Activated gamma-delta T cell treated with anti-CD3 and anti-CD28 coated beads, Interleukin-2, amount 50 U/mL, for 16 hours (primary cell): ENCODE measurements around the gene NPTN.
A peak's percentile ranks its signal among the peaks of the same experiment; 100 is the strongest.
"Not testable (repeated sequence)": the region's sequence is repeated elsewhere in the genome, so short reads cannot be mapped to it uniquely, and the experiment has no call there.

ENCODE experiments used
- DNase-seq: peaks from one replicate; pipeline ENCODE4 v3.0.0-alpha.2; 2020; ENCODE audit warnings: low read depth

The NPTN gene

DNA sequence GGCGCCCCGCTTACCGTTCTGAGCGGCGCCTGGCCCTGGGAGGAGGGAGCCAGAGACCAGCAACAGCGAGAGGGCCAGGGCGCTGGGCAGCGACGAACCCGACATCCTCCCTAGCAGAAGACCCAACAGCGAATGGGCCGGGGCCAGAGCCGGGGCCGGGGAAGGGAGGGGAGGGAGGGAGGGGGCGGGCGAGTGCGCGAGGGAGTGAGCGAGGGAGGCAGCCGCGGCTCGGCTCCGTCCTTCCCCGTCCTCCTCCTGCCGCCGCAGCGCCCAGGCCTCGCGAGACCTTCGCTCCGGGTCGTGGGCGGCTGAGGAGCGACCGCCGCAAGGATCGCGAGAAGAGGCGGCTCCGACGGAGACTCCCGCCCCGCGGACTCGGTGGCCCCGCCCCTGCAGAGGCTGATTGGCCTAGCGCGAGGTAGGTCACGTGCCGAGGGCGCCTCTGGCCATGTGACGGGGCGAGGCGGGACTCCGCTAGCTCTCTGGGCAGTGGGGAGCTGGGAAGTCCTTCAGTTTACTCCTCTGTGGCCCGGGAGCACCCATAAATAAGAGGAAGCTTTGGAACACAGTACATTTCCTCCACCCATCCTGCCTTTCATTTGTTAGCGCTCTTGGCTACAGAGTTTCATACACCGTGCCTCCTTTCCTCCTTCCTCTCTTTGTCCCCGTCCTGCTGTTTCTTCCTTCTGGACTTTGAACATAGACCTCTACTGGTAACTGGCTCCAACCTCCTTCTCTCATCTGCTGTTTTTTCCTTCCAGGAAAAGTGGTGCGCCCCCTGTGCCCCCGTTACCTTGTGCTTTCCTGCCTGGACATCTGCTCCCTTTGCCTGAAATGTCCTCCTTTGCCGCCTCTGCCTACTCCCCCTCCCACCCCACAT is at the start of gene NPTN:
Gene NPTN, minus strand, starts transcription at position 279 of the 880 bp plus-strand sequence. Its CDS starts 174 bp downstream, at position 105.
- DNase-seq, result peak; percentile 95

DNA sequence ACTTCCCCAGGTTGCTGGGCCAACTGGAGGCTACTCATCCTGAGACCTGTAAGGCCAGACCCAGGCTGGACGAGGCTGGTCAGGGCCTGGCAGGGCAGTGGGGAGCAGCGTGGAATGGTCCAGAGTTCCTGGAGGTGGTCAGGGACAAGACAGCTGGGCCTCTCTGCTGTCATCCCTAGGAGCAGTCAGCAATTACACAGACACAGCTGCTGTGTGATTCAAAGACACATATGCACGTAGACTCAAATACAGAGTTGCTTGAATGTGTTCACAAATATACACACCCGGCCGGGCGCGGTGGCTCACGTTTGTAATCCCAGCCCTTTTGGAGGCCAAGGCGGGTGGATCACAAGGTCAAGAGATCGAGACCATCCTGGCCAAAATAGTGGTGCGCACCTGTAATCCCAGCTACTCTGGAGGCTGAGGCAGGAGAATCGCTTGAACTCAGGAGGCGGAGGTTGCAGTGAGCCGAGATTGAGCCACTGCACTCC is 49.5 kb upstream of the NPTN start:
- DNase-seq, result no peak

GRCh38 chr15:73681856-73682599 is 48.8 kb upstream of the NPTN start:
- no peak for DNase-seq

DNA sequence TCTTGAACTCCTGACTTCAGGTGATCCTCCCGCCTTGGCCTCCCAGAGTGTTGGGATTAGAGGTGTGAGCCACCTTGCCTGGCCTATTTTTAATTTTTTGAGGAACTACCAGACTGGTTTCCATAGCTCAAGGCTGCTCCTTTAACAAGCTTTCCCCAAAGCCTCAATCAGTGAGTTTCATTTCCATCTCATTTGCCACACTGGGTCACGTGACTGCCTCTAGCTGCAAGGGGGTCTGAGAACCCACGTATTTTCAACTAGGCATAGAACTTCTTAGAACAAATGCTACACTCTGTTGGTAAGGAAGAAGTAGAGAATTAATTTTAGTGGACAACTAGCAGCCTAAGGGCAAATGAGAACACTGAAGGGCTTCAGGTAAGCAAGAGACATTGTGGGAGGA is 47.9 kb upstream of the NPTN start:
- no peak for DNase-seq

DNA sequence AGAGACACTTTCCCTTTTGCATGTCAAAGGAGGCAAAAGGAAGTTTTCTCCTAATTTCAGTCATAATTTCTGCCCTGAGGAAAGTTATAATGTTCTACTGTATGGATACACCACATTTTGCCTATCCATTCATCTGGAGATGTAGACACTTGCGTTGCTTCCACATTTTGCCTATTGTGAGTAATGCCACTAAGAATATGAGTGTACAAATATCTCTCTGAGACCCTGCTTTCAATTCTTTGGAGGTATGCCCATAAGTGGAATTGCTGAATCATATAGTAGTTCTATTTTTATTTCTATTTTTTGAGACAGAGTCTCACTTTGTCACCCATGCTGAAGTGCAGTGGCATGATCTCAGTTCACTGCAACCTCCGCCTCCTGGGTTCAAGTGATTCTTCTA is 47.4 kb upstream of the NPTN start:
- DNase-seq, result no peak

GRCh38 chr15:73679964-73680363 is 46.8 kb upstream of the NPTN start:
- DNase-seq, result no peak

DNA sequence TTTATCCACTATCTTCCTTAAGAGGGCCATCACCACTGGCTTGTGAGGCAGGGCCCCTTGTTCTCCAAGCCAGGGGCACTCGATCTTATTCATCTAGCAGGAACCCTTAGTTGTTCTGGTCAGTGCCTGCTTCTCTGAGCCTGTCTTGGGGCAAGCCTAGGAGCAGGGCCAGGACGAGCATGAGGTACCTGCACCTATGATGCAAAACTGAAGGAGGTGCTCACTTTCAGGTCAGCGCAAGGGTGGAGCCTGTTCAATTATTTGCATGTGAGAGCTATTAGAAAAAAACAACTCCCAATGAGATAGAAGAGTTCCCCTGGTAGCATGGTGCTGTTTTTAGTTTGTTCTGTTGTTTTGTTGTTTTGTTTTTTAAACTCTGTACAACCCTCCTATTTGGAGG is 46.0 kb upstream of the NPTN start:
- no peak for DNase-seq

GRCh38 chr15:73678498-73678897 is 45.3 kb upstream of the NPTN start:
- DNase-seq, result no peak

GRCh38 chr15:73677733-73678132 is 44.5 kb upstream of the NPTN start:
- DNase-seq, result no peak

DNA sequence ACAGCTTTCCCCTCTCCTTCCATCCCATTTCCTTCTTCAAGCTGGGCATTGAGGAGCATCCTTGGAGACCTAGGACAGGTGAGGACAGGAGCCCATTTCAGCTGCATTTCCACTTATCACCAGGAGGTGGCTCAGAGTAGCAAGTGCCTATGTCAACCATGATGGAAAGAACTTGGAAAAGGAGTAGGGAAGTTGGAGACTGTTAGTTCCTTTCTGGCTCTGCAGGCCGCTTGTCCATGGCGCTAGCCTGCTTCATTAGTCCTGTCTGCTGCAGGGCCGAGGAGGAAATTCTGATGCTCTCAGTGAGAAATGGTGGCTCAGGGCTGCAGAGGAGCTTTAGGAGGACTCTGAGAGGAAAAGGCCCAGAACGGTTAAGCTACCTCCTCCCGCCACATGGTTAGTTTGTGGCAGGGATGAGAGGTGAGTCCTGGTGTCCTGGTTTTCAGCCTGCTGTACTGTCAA is 44.0 kb upstream of the NPTN start:
- peak; percentile 27 for DNase-seq

DNA sequence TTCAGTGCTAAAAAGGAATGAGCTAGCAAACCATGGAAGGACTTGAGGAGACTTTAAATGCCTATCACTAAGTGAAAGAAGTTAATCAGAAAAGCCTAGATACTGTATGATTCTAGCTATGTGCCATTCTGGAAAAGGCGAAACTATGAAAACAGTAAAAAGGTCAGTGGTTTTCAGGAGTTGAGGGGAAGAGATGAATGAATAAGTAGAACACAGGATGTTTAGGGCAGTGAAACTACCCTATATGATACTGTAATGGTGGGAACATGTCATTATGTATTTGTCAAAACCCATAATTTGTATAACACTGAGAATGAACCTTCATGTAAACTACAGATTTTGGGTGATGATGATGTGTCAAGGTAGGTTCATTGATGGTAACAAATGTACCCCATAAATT is 41.4 kb upstream of the NPTN start:
- no peak for DNase-seq

- DNase-seq, result no peak
Observed at GRCh38 chr15:73660455-73660854, 27.3 kb upstream of the NPTN start.

DNA sequence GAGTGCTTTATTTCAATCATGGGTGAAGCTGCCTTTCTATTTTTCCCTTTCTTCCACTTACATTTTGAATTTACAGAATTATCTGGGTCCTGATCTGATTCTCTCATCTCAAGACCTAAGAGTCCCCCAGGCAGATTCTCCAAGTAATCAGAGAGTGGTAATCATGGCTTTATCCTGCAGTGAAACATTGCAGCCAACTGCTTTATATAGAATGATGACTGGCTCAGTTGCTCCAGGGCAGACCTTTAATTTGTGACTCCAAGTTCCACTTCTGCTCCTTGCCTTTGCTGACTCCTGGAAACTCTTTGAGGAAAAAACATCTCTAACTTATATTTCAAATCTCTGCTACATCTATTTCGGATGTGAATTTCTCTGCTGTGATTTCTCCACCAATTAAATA is 25.5 kb upstream of the NPTN start:
- no peak for DNase-seq

GRCh38 chr15:73655724-73656123 is 22.5 kb upstream of the NPTN start:
- DNase-seq, result no peak

DNA sequence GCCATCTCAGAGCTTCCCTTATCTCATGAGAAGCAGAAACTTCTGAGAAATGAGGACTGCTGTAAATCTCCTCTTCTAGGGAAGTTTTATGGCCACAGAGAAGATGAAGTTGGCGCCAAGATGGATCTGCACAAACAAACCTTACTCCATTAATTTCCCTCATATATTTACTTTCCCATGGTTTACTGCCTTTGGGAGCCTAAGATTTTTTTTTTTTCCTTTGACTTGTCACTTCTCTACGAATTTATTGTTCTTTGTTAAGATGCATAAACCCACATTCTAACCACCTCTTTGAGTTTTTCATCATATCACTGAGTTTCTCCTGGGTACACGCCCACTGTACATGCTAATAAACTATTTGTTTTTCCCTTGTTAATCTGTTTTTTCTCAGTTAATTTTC is 21.5 kb upstream of the NPTN start:
- DNase-seq, result no peak

GRCh38 chr15:73650416-73651126 is 17.4 kb upstream of the NPTN start:
- no peak for DNase-seq

DNA sequence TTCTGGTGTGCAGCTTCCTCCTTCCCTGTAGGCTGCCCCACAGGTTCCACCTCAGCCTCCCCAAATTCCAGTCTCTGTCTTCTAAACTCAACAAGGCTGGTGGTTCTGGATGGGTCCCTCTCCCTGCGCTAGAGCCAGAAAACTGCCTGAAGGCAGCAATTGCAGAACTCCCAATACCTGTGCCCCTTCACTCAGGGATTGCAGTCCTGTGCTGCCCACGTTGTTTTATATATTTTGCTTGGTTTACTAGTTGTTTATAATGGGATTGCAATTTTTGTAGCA is 14.8 kb upstream of the NPTN start:
- no peak for DNase-seq

DNA sequence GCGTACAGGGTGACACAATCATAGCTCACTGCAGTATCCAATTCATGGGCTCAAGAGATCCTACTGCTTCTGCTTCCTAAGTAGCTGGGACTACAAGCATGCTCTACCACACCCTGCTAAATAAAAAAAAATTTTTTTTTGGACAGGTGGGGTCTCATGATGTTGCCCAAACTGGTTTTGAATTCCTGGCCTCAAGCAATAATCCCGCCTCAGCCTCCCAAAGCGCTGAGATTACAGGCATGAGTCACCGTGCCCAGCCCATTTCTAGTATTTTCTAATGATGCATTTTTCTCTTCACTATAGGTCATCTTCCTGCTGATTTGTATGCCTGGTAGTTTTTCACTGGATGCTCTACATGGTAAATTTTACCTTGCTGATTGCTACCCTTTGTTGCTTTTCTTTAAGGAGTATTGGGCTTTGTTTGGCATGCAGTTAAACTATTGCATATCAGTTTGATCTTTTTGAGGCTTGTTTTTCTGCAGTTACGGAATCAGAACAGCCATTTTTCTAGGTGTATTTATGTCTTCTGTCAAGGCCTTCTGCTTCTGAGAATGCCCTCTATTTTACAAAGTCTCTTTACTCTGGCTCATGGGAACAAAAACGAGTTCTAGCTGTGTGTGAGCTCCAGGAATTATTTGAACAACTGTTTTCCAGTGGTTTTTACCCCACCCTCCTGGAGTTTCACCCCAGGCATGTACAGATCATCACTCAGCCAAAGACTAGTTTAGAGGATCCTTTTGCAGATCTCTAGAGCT is 14.2 kb upstream of the NPTN start:
- no peak for DNase-seq

DNA sequence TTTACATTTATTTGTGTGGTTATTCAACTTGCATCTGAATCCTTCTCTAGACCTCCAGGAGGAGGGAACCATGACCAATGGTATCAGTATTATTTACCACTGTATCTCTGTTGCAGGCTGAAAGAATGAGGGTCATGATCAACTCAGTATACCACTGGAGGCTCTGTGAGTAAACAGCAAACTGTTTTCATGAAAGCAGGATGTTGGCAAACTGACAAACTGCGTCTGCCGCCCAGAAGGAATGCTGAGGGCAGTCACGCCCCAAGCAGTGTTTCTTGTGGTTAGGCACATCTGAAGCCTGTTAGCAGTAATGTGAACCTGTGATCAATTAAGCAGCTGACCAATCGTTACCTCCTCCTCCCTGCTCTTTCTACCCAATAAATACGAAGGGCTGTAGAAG is 6.3 kb upstream of the NPTN start:
- not testable (repeated sequence) for DNase-seq

GRCh38 chr15:73637527-73637926 is 4.3 kb upstream of the NPTN start:
- no peak for DNase-seq

DNA sequence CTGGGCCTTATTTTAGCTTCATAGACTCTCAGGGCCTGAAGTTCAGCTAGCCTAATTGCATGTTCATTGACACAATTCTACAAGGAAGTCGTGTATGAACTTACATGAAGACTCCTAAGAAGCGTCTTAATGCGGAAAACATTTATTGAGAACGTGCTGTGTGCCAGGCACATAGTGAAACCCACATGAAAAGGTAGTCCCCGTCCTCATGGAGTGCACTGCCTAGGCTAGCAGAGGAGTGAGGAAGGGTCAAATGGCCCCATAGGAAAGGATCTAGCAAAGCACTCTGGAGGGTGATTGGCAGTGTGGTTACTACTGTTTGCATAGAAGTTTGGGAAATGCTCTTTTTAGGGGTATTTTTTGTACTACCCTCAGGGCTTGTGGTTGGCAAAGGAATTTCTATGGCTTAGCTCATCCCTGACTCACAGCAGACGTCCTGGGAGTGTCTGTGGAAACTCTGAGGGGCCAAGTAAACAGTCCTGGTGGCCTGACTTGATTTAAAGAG is 854 bp upstream of the NPTN start:
- DNase-seq, result no peak

DNA sequence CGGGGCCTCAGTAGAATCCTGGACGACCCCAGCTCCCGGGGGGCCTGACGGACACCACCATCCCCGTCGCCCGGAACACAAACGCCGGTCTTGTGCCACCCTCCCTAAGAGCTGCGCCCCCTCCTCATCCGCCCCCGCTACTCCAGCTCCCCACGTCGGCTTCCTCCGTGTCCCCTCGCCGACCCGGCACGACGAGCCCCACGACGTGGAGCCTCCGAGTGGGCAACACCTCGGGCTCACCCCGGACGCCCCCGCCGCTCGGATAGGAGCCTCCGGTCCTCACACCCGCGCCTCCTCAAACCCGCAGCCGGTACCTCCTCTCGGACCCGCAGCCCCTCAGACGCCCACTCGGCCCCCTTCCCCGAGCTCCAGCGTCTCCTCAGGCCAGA is 525 bp downstream of the NPTN start:
- no peak for DNase-seq
